Esophagus squamous epithelium (tissue), 4 donors: ENCODE measurements around the gene C4BPB.

ENCODE experiments used
- CTCF ChIP-seq, 6 experiments: fragments of 450-650 bp in 4 of 6; fragments of 200-600 bp in 2 of 6; sonication (generic) in 2 of 6; IDR thresholded peaks; one replicate each; pipeline ENCODE4 v1.5.1; 2016 to 2019; ENCODE audit warnings: antibody characterized with exemption in 6 of 6, mild to moderate bottlenecking in 4 of 6, moderate library complexity in 4 of 6
- POLR2A ChIP-seq, 4 donors: fragments of 450-650 bp; IDR thresholded peaks; one replicate each; pipeline ENCODE4 v1.6.1; 2017; ENCODE audit warnings: antibody characterized with exemption in 4 of 4, mild to moderate bottlenecking in 4 of 4, moderate library complexity in 3 of 4

- TF ChIP-seq CTCF (IDR thresholded peaks at IDR 0.05) (no peak), POLR2A (IDR thresholded peaks at IDR 0.05) (no peak)
Observed at GRCh38 chr1:207076181-207076955, 12.3 kb upstream of the C4BPB start.
